HG02759 (cell line): ENCODE measurements around the gene FBLN2.

Experiments
- ATAC-seq: cut with Tn5 transposase; IDR thresholded peaks from one replicate; pipeline ENCODE4 v1.9.1; 2021; ENCODE audit warnings: mild to moderate bottlenecking, moderate library complexity; ENCODE audit not compliant: unreplicated experiment

FBLN2 gene

GRCh38 chr3:13579063-13579462 is 30.1 kb downstream of the FBLN2 start:
- ATAC-seq: no peak

GRCh38 chr3:13580256-13581023 is 31.5 kb downstream of the FBLN2 start:
- no peak for ATAC-seq

- ATAC-seq: no peak
These were observed 32.8 kb downstream of the FBLN2 start for GRCh38 chr3:13581485-13582365.

GRCh38 chr3:13582366-13583250 is 33.7 kb downstream of the FBLN2 start:
- no peak for ATAC-seq

- no peak for ATAC-seq
These were observed 34.6 kb downstream of the FBLN2 start for GRCh38 chr3:13583251-13584180.

- ATAC-seq: no peak
These were observed 35.5 kb downstream of the FBLN2 start for GRCh38 chr3:13584427-13584891.

GRCh38 chr3:13584901-13585300 is 36.0 kb downstream of the FBLN2 start:
- ATAC-seq: no peak

GRCh38 chr3:13587442-13587841 is 38.5 kb downstream of the FBLN2 start:
- ATAC-seq: no peak

- ATAC-seq: no peak
These were observed 39.3 kb downstream of the FBLN2 start for GRCh38 chr3:13588221-13588701.

GRCh38 chr3:13588993-13589392 is 40.1 kb downstream of the FBLN2 start:
- ATAC-seq: no peak

GRCh38 chr3:13590841-13591520 is 42.1 kb downstream of the FBLN2 start:
- ATAC-seq: no peak

GRCh38 chr3:13593615-13594014 is 44.7 kb downstream of the FBLN2 start:
- ATAC-seq: no peak

GRCh38 chr3:13594146-13594545 is 45.2 kb downstream of the FBLN2 start:
- no peak for ATAC-seq

GRCh38 chr3:13594991-13595421 is 46.1 kb downstream of the FBLN2 start:
- no peak for ATAC-seq

GRCh38 chr3:13595485-13595884 is 46.6 kb downstream of the FBLN2 start:
- ATAC-seq: no peak

- ATAC-seq: no peak
These were observed 47.7 kb downstream of the FBLN2 start for GRCh38 chr3:13596426-13597205.

- ATAC-seq: no peak
These were observed 48.7 kb downstream of the FBLN2 start for GRCh38 chr3:13597661-13598060.

GRCh38 chr3:13598201-13598600 is 49.3 kb downstream of the FBLN2 start:
- no peak for ATAC-seq
